HG02623 (cell line): ENCODE data around the gene SIGLEC9.
"Not testable (repeated sequence)": the region's sequence is repeated elsewhere in the genome, so short reads cannot be mapped to it uniquely, and the experiment has no call there.

Experiments
- ATAC-seq: cut with Tn5 transposase; IDR thresholded peaks from one replicate; pipeline ENCODE4 v1.9.1; 2021; ENCODE audit warnings: moderate library complexity; ENCODE audit not compliant: unreplicated experiment

SIGLEC9 gene

DNA sequence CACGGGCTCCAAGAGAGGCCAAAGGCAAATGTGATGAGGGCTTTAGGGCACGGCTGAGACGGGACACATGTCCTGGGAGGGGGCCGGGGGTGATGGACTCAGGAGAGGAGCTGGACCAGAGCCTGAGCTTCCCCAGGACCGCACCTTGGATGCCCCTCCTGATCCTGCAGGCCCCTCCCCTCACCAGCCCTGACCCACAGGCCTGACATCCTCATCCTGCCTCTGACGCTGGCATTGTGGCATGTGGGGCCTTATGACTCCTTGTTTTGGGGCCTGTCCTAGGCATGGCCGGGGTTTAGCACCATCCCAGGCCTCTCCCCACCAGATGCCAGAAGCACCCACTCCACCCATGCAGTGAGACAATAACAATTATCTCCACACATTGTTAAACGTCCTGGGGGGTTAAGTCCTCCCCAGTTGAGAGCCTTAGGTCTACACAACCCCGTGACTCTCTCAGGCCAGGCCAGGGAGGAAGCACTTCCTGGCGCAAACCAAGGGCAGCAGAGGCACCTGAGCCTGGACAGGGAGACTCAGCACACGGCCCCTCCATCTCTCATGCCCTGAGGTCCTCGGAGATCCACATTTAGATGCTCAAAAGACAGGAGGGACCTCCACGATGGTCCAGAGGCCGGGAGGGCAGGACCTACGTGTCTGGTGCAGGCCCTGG, 18.2 kb downstream of the SIGLEC9 start:
- ATAC-seq: not testable (repeated sequence)

DNA sequence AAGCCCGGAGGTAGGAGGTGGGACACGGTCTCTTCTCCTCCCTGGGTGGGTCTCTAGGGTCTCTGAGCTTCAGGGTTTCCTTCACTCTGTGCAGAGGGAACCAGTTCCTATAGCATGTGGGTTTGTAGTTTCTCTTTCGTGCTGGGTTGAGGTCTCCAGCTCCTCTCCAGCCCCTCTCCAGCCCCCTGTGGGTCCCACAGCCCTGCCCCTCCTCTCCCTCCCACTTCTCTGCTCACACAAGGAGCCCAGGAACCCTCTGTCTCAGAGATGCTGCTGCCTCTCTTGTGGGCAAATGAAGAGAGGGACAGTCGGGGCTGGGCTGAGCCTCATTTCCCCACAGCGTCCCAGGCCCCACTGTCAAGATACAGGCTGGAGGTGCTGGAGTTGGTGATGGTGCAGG, 18.8 kb downstream of the SIGLEC9 start:
- no peak for ATAC-seq

DNA sequence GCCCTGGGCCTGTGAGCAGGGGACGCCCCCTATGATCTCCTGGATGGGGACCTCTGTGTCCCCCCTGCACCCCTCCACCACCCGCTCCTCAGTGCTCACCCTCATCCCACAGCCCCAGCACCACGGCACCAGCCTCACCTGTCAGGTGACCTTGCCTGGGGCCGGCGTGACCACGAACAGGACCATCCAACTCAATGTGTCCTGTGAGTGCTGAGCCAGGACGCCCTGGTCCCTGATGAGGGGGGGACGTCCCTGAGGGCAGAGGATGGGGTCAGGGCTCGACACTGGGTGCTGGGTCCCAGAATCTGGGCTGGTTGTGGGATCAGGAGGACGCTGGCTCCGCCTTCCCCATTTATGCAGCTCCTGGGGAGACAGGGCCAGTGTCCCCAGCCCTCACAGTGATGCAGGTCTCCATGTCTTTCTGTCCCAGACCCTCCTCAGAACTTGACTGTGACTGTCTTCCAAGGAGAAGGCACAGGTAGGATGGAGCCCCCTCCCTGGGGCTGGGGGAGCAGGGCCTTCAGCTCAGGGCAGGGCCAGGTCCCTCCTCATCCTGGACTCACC, 19.9 kb downstream of the SIGLEC9 start:
- no peak for ATAC-seq

GRCh38 chr19:51145916-51146493, 21.3 kb downstream of the SIGLEC9 start:
- ATAC-seq: no peak

- ATAC-seq: no peak
These were observed 22.0 kb downstream of the SIGLEC9 start for GRCh38 chr19:51146751-51147150.

DNA sequence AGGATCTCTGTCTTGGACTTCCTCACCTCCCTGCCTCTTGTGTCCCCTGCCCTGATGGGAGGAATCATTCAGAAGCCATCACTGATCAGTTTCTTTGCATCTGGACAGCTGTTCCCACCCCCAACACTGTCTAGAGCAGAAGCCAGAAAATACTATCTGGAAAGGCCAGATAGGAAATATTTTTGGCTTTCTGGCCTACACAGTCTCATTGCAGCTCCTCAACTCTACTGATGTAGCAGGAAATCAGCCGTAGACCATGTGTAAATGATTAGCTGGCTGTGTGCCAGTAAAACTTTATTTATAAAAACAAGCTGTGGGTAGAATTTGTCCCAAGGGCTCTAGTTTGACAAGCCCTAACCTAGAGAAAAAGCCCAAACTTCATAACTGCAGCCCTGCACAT, 23.0 kb downstream of the SIGLEC9 start:
- ATAC-seq: no peak

GRCh38 chr19:51148580-51148979, 23.9 kb downstream of the SIGLEC9 start:
- no peak for ATAC-seq

GRCh38 chr19:51150627-51151026, 25.9 kb downstream of the SIGLEC9 start:
- no peak for ATAC-seq

GRCh38 chr19:51156710-51157109, 32.0 kb downstream of the SIGLEC9 start:
- no peak for ATAC-seq

- ATAC-seq: no peak
These were observed 32.6 kb downstream of the SIGLEC9 start for GRCh38 chr19:51157265-51157664.

DNA sequence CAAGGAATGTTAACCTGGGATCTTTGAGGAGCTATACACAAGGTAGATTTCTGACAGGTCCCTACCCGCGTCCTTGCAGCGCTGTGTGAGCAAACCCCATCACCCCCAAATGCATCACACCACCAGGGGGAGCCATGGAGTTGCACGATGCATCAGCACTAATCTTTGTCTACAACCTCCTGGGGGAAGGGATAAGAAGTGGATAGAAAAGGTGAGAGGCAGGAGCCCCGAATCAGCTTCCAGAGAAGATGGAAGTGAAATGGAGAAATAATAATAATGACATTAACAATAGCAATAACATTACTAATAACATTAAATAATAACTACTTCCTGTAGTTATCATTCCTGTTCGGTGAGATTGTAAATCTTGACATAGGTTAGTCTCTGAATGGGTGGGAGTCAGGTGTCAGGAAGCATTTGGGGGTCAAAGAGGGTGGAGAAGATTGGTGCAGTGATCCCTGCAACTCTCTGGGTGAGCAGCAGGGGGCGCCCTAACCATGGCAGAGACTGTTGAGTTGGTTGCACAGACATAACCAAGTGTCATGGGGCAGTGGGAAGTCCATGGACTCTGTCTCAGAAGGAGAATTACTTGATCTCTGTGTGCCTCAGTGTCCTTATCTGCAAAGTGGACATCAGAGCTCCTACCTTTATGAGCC, 33.9 kb downstream of the SIGLEC9 start:
- no peak for ATAC-seq

DNA sequence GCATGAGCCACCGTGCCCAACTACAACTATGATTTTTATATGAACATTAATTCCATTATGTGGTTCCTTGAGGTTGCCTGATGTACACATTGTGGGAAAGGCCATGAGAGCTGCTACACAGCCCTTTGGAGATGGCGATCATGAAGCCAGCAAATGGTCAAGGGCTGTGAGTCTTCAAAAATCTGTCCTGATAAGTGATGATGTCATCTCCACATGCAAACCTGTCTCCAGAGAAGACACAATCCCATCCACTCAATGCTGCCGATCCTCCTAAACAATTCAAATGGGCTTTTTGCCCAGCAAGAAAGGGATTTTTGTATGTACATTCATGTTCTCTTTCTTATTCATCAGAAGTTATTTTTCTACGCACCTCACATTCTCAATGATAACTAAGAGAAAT, 35.0 kb downstream of the SIGLEC9 start:
- no peak for ATAC-seq

DNA sequence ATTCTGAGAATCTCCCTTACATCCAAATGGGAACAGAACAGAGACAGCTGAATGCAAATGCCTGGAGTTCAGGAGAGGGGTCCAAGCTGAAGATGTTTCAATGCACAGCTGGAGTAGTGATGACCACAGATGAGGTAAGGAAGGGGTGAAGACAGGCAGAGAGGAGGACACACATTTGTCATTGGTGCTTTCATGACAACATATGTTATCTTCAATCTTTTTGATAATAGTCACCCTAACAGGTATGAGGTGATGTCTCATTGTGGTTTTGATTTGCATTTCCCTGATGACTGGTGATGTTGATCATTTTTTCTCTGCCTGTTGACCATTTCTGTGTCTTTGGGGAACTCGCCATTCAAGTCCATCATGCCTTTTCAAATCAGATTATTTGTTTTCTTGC, 36.6 kb downstream of the SIGLEC9 start:
- no peak for ATAC-seq

- ATAC-seq: no peak
These were observed 37.3 kb downstream of the SIGLEC9 start for GRCh38 chr19:51161867-51162496.

GRCh38 chr19:51163257-51163656, 38.6 kb downstream of the SIGLEC9 start:
- no peak for ATAC-seq

DNA sequence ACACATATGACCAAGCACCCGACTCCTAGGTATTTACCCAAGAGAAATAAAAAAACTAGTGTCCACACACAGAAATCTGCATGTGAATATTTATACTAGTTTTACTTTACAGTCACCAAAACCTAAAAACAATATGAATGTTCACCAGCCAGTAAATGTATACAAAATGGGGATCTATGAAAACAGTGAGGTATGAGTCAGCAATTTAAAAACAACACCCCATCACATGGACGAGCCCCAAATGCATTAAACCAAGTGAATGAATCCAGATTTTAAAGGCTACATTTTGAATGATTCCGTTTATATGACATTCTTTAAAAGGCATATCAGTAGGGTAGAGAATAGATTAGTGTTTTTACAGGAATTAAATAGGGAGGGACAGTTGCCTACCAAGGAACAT, 39.5 kb downstream of the SIGLEC9 start:
- no peak for ATAC-seq

DNA sequence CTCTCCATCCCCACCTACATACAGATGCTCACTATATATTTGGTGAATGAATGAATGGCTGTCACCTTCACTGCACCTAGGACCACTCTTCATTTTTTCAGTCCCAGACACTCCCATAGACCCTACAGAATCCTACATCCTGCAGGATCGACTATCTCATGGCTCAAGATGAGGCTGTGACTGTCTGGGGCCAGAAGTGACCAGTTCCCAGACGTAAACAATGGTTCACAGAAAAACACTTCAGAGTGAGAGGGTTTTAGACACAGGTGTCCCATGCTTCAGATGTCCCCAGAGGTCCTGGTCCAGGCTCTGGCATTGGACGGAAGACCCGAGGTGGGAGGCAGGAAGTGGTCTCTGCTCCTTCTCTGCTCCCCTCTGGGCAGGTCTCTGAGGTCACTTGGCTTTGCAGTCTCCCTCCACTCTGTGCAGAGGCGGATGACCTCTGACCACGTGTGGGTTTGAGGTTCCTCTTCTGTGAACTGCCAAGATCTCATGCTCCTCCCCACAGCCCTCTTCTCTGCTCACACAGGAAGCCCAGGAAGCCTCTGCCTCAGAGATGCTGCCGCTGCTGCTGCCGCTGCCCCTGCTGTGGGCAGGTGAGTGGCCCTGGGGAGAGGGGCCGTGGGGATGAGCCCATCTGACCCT, 42.3 kb downstream of the SIGLEC9 start:
- ATAC-seq: no peak

- ATAC-seq: no peak
These were observed 44.0 kb downstream of the SIGLEC9 start for GRCh38 chr19:51168564-51169282.

- ATAC-seq: not testable (repeated sequence)
These were observed 44.7 kb downstream of the SIGLEC9 start for GRCh38 chr19:51169283-51169918.

- no peak for ATAC-seq
These were observed 47.5 kb downstream of the SIGLEC9 start for GRCh38 chr19:51172223-51172622.
